Measurements from ENCODE around the gene TRIM61. TPM values are rescaled to one million over a fixed set of nuclear protein-coding genes. Genes with fewer than 3 reads are reported as not detected.
"Not testable (repeated sequence)": the region's sequence is repeated elsewhere in the genome, so short reads cannot be mapped to it uniquely, and the experiment has no call there.

The TRIM61 gene
- total RNA-seq, 1 experiment from 2014 or later, result not detected

DNA sequence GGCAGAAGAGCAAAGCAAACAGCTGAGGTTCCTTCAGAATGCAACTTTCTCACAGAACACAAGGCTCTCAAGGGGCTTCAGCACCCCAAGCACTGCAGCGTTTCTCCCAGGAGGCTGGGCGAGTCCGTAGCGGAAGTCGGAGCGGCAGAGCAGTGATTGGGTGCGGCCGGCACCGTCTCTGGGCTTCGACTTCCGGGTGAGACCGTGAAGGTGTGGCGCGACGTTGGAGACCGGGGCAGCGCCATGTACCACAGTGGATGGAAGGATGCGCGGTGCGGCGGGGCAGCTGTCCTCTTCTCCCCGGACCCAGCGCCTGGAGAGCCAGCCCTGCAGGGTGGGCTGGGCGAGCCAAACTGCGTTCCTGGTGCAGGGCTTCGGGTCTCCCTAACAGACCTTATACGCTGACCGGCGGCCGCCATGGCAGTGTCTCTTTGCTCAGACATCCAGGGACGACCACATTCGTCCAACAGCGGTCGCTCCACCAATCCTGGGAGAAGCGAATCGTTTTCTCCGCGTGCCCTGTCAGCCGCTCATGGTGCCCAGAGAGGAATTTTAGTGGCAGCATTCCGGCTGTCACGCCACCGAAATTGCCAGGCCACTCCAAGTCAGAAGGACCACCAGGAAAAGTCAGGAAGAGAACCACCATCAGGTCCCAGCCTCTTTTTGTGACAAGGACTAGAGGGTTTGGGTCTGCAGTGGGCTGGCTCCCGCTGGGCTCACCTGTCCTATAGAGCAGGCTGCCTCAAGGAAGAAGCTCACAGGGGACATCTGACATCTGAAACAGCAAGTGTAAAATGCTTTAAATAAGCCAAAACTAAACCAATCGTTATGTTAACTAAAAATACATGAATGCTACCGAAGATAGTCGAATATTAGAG, 20.5 kb downstream of the TRIM61 start:
- DNase-seq (ENCODE audit: low spot score), result no peak

DNA sequence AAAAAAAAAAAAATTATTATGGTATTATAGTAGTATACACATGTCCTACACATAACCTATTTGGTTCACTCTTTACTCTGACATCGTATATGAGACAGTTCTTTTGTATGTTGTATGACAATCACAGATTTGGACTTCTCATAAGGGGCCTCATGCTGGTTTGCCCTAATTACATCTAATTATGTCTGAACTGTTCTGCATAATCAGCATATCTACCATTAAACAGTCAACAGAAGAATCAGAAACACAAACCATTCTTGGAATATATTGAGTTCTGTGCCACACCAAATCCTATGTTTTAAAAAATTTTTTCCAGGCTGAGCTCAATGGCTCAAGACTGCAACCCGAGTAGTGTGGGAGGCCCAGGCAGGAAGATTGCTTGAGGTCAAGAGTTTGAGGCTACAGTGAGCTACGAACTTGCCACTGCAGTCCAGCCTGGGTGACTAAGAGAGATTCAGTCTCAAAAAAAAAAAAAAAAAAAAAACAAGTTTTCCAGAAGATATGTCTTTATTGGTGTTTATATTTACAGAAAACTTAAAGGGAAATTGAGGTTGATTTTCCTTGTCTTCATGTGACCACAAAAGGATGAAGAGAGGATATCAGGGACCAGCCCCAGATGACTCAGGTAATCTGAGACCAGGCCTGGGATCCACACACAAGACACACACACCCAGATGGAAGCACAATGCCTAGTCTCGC, 22.2 kb downstream of the TRIM61 start:
- DNase-seq (ENCODE audit: low spot score), result no peak

DNA sequence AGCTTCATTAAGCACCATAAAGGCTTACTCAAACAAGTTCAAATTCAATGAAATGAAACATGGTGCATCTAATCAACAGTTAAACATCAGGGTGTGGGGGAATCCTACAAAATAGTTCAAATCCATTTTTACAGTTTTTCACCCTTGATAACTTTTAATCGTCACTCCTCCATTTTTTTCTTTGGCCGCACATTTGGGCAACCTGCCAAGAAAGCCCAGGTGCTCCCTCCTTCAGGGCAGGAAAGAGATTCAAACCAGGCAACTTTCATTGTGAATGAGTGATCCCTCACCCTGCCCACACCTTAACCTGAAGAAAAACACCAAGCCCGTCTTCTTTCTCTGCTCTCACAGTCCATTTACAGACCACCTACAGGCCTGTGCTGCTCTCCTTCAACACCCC, 24.9 kb downstream of the TRIM61 start:
- DNase-seq (ENCODE audit: low spot score), result no peak

DNA sequence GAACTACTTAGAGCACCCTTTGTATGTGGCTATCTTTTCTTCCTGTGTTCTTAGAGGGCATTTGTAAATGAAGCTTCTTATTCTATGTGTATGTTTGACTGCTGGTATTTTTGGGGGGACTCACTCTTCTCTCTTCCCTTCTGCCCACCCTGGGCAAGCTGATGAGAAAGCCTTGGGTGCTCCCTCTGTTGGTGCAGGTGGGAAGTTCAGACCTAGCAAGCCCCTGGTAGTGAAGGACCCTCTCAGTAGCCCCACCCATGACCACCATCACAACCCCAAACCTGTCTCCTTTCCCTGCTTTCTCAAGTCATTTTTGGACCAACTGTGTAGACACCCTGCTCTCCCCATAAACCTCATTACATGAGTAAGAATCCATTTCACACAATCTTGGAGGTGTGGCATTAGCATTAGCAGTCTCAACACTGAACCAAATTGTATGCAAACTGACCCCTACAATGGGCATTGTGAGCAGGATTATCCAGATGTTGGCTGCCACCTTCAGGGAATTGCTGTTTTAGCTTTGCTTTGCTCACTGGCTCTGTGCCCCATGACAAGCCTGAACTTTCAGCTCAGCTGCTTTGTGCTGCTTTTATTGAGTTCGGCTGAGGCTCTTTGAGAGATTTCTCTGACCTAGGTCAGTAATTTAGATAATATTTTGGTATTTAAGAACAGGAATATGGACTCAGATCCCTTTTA, 27.9 kb downstream of the TRIM61 start:
- DNase-seq (ENCODE audit: low spot score), result no peak

DNA sequence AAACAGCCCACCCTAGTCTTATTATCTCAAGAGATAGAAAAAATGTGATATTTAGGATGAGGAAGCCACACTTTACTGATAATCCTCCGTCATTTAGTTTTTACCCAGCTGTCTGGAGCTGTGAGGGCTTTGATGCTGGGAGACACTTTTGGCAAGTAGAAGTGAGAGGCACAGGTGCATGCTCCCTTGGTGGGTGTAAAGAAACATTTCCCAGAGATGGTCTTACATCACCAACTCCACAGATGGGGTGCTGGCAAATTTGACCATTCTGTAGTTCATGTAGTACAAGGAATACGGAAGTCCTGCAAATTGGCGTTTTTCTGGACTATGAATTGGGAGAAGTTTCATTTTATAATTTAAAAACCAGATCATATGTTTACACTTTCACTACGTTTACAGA, 28.5 kb downstream of the TRIM61 start:
- no peak for DNase-seq (ENCODE audit: low spot score)

DNA sequence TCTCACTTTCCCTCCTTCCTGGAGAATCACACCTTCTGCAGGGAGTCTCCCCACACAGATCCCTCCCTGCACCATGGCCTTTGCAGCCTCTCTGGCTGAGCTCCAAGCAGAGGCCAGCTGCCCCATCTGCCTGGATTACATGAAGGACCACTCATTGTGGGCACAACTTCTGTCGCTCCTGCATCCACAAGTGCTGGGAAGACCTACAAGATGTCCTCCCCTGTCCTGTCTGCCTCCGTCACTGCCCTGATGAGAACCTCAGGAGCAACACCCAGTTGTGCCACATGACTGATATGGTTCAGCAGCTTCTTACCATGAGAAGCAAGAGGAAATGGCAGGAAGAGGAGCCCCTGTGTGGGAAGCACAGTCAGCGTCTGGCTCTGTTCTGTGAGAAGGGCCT, 29.5 kb downstream of the TRIM61 start:
- not testable (repeated sequence) for DNase-seq (ENCODE audit: low spot score)

DNA sequence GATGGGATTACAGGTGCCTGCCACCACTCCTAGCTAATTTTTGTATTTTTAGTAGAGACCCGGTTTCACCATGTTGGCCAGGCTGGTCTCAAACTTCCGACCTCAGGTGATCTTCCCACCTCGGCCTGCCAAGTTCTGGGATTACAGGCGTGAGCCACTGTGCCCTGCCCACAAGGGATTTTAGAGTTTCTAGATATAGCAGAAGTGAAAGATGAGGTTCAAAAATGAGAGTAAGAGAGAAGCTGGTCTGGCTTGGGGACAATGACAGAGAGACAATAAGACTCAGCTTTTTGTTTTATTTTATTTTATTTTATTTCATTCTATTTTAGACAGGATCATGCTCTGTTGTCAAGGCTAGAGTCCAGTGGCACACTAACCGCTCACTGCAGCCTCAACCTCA, 30.6 kb downstream of the TRIM61 start:
- DNase-seq (ENCODE audit: low spot score), result no peak

DNA sequence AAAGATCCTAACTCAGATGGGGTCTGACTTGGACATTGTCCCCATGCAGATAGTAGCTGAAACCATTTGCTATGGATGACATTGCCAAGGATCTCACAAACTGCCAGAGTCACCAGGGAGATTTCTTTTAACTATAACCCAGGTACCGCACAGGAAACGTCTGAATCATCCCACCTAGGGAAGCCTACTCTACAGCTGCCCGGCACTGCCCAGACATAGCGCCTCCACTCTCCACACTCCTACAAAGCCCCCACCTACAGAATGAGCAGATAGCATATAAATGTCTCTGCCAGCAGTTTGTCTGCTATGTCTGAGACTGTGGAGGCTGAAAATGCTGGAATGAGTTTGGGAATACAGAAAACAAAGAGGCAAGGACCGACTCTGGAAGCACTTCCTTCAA, 32.3 kb downstream of the TRIM61 start:
- no peak for DNase-seq (ENCODE audit: low spot score)

DNA sequence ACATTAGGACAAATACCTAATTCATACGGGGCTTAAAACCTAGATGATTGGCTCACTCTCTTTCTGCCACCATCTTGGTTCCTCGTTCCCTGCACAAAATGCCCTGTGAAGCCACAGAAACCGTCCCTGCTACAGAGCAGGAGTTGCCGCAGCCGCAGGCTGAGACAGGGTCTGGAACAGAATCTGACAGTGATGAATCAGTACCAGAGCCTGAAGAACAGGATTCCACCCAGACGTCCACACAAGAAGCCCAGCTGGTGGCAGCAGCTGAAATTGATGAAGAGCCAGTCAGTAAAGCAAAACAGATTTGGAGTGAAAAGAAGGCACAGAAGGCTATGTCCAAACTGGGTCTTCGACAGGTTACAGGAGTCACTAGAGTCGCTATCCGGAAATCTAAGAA, 34.3 kb downstream of the TRIM61 start:
- no peak for DNase-seq (ENCODE audit: low spot score)

DNA sequence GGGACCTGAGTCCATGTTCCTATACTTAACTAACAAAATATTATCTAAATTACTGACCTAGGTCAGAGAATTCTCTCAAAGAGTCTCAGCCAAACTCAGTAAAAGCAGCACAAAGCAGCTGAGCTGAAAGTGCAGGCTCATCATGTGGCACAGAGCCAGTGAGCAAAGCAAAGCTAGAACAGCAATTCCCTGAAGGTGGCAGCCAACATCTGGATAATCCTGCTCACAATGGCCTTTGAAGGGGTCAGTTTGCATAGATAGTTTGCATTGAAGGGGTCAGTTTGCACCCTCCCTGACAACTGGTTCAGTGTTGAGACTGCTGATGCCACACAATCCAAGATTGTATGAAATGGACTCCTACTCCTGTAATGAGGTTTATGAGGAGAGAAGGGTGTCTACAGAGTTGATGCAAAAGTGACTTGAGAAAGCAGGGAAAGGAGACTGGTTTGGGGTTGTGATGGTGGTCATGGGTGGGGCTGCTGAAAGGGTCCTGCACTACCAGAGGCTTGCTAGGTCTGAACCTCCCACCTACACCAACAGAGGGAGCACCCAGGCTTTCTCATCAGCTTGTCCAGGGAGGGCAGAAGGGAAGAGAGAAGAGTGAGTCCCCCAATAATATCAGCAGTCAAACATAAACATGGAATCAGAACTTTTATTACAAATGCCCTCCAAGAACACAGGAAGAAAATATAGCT, 39.7 kb downstream of the TRIM61 start:
- DNase-seq (ENCODE audit: low spot score), result no peak

DNA sequence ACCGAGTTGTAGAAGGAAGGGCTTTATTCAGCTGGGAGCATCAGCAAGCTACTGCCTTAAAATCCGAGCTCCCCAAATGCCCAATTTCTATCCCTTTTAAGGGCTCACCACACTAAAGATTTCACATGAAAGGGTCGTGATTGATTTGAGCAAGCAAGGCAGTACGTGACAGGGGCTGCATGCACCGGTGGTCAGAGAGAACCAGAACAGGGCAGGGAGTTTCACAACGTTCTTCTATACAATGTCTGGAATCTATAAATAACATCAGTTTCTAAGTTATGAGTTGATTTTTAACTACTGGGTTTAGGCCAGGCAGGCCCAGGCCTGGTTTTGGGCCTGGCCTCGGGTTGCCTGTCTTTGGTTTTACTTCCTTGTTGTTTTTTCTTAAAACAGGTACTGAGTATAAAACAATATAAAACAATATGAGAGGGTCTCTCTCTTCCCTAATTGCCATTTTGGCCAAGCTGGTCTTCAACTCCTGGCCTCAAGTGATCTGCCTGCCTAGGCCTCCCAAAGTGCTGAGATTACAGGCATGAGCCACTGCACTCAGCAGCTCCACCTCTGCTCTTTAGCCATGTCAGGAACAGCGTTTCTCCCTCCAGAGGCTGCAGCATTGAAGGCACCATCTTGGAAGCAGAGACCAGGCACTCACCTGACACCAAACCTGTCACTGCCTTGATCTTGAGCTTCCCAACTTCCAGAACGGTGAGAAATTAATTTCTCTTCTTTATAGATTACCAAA, 41.4 kb downstream of the TRIM61 start:
- not testable (repeated sequence) for DNase-seq (ENCODE audit: low spot score)

DNA sequence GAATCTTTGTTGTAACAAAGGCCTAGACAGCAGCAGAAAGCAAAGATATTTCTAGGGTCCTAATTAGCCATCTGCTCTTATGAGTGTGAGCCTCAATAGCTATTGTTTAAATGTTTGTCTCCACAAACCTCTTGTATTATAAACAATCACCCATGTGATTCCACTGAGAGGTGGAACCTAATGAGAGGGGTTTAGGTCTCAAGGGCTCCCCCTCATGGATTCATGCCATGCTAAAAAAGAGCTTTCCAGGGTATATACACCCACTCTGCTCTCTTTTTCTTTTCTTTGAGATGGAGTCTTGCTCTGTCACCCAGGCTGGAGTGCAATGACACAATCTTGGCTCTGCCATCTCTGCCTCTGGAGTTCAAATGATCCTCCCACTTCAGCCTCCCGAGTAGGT, 42.1 kb downstream of the TRIM61 start:
- peak; percentile 19 for DNase-seq (ENCODE audit: low spot score)

DNA sequence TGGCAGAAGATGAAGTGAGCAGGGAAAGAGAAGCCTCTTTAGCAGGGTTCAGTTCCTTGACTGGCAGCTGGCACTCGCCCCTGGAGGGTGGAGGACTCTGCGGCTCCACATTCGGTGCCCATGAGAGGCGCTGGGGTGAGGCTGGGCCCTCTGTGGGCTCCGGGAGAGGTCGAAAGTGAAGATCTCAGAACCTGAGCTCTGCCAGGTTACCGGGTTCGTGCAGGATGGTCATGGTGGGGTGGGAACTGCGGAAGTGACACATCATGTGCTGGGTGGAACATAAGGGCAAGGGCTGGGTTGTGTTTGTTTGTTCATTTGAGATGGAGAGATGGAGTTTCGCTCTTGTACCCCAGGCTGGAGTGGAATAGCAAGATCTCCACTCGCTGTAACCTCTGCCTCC, 44.2 kb downstream of the TRIM61 start:
- DNase-seq (ENCODE audit: low spot score), result no peak

DNA sequence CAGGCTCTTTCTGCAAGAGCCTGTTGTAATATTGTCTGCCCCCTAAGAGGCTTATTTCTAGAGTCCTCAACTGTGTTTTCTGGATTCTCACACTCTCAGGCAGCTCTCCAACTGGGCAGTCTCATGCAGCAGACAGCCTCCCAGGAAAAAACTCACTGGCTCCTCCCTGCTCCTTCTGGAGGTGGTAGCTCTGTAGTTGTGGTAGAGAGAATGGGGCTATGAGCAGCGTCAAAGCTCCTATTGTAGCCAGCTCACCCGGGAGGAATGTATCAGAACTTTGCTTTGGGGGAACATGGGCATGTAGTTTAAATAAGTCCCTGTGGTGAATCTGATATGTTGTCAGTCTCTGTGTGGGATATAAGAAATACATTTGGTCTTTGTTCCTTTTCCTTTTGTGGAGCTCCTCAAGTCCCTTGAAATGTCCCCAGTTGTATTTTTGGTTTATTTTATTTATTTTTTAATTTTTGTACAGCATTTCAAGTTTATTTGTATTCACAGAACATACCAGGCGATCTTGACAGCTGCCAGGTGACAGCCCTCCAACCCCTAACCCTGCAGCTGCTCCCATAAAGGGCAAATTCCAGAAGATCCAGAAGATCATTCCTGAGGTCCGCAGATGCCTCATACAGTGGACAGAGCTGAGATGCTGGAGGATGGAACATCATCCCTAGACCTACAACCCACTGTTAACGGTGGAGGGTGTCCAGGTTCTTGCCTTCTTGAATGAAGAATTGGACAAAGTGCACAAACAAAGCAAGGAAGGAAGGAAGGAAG, 45.7 kb downstream of the TRIM61 start:
- no peak for DNase-seq (ENCODE audit: low spot score)

DNA sequence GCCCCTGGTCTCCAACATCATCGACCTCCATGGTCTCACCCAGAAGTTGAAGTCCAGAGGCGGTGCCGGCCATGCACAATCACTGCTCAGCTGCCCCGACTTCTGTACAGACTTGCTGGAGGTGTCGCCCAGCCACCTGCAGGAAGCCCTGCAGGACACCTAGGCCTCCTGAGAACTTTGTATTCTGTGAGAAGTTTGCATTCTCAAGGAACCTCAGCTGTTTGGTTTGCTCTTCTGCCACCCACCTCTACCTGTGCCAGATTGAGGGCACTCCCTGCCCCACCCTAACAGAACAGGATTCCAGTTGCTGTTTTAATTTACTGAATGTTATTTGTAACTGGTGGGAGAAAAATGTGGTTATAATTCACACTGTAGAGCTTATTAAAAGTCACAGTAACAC, 46.8 kb downstream of the TRIM61 start:
- DNase-seq (ENCODE audit: low spot score), result no peak

DNA sequence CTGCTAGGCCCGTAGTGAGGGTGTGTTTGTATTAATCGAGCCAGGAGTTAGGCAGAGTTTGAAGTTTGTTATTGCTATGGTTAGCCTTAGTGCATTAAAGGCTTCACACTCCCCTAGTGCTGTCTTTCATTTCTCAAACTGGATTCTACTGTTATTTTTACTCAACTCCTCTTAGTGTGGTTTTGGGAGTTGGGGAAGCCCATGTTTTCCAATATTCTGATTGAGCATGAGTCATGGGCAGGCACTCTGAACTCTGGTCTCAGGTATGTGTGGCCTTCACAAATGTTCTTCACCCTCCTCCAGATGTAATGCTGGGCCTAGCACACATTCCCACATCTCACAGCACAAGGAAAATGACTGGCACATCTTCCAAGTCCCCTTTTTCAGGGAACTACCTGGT, 50.4 kb downstream of the TRIM61 start:
- DNase-seq (ENCODE audit: low spot score), result not testable (repeated sequence)

DNA sequence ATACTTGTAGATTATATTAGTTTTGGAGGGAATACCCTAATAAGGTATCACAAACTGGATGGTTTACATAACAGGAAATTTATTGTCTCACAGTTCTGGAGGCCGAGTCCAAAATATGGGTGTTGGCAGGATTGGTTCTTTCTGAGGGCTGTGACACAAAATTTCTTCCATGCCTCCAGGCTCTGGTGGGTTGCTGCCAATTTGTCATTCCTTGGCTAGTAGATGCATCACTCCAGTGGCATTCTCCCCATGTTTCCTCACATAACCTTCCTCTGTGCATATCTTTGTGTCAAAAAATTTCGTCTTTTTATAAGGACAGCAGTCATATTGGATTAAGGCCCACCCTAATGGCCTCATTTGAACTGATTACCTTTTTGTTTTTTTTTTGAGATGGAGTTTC, 51.2 kb downstream of the TRIM61 start:
- no peak for DNase-seq (ENCODE audit: low spot score)

DNA sequence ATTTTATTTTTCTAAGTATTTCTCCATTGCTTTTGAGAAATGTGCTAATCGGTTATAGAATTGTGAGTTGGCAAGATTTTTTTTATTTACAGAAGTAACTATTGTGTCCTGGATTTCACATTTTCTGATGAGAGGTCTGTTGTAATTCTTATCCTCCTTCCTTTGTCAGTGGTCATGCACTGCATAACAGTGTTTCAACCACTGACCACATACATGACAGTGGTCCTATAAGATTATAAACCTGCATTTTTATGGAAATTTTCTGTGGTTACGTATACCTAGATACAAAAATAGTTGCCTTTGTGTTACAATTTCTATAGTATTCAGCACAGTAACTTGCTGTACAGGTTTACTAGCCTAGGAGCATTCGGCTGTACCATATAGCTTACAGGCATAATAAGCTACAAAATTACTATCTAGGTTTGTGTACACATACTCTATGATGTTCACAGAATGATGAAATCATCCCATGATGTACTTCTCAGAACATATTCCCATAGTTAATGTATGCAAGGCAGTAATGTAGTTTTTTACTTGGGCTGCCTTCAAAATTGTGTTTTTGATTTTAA, 52.7 kb downstream of the TRIM61 start:
- DNase-seq (ENCODE audit: low spot score), result no peak

DNA sequence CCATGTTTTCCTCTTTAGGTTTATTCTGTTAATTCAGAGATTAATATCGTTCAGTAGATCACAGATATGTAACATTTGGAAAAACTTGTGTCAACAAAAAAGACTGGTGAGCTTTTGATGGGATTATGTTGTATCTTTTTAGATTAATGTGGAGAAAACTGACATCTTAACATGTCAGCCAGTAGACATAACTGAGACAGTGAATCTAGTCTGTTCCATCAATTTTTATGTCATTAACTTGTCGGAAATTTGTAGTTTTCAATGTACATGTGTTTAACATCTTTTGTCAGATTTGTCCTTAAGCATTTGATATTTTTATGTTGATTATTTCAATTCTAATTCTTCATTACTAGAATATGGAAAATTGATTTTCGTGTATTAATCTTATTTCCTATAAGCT, 58.5 kb downstream of the TRIM61 start:
- no peak for DNase-seq (ENCODE audit: low spot score)
